Ishikawa (cell line): ENCODE results near the gene NOVA1.

Experiments
- NFIC ChIP-seq: IDR thresholded peaks from 2 replicates; pipeline ENCODE4 v1.6.1; 2012
- TAF1 ChIP-seq: IDR thresholded peaks from 2 replicates; pipeline ENCODE4 v1.6.1; 2012; ENCODE audit warnings: low read depth, mild to moderate bottlenecking

- TF ChIP-seq NFIC (no peak), TAF1 (no peak)
Measured at GRCh38 chr14:26403760-26404159, 194.1 kb downstream of the NOVA1 start.
